IMR-90 (cell line): Measurements from ENCODE around the gene CAB39.

Experiments
- CEBPB ChIP-seq: IDR thresholded peaks from 2 replicates; pipeline ENCODE4 v1.6.1; 2012; ENCODE audit warnings: low read depth, low read length, improper control_type of control experiment
- CTCF ChIP-seq: conservative IDR thresholded peaks from 2 replicates; pipeline ENCODE4 v1.5.1; 2012; ENCODE audit warnings: mild to moderate bottlenecking, low read depth, low read length, improper control_type of control experiment
- ELK1 ChIP-seq: fragments of 150-350 bp; IDR thresholded peaks from 2 replicates; pipeline ENCODE4 v1.6.1; 2016; ENCODE audit warnings: low read depth, mild to moderate bottlenecking, low read length, moderate library complexity, borderline replicate concordance
- FOS ChIP-seq: fragments of 150-350 bp; IDR thresholded peaks from 2 replicates; pipeline ENCODE4 v1.6.1; 2016; ENCODE audit warnings: low read depth, low read length
- MAZ ChIP-seq: IDR thresholded peaks from 2 replicates; pipeline ENCODE4 v1.6.1; 2012; ENCODE audit warnings: low read depth, mild to moderate bottlenecking, low read length, improper control_type of control experiment, moderate library complexity, borderline replicate concordance
- POLR2A ChIP-seq: IDR thresholded peaks from 2 replicates; pipeline ENCODE4 v1.6.1; 2012; ENCODE audit warnings: mild to moderate bottlenecking, low read depth, low read length
- RAD21 ChIP-seq: IDR thresholded peaks from 2 replicates; pipeline ENCODE4 v1.6.1; 2012; ENCODE audit warnings: low read length, improper control_type of control experiment
- RCOR1 ChIP-seq: IDR thresholded peaks from 2 replicates; pipeline ENCODE4 v1.6.1; 2012; ENCODE audit warnings: mild to moderate bottlenecking, low read length, improper control_type of control experiment; ENCODE audit not compliant: insufficient replicate concordance
- RFX5 ChIP-seq: IDR thresholded peaks from 2 replicates; pipeline ENCODE4 v1.8.0; 2012; ENCODE audit warnings: low read depth, mild to moderate bottlenecking, low read length, moderate library complexity
- SMC3 ChIP-seq: fragments of 150-350 bp; IDR thresholded peaks from 2 replicates; pipeline ENCODE4 v1.6.1; 2016; ENCODE audit warnings: low read depth, mild to moderate bottlenecking, antibody characterized with exemption, low read length, moderate library complexity
- USF2 ChIP-seq: fragments of 150-350 bp; IDR thresholded peaks from 2 replicates; pipeline ENCODE4 v1.6.1; 2017; ENCODE audit warnings: mild to moderate bottlenecking, antibody characterized with exemption, low read length, low read depth

- peak; percentile 55 for TF ChIP-seq CTCF
- no peak for TF ChIP-seq RFX5
- TF ChIP-seq SMC3: 0 out of 2 replicates have a peak, but pooled peaks have one; percentile 17
- TF ChIP-seq POLR2A: no peak
- no peak for TF ChIP-seq ELK1
- TF ChIP-seq FOS: no peak
- no peak for TF ChIP-seq CEBPB
- no peak for TF ChIP-seq RCOR1
- no peak for TF ChIP-seq RAD21
- no peak for TF ChIP-seq USF2
- TF ChIP-seq MAZ: no peak
Measured at GRCh38 chr2:230849633-230850357, 137.2 kb downstream of the CAB39 start.
